HEK293 (cell line): Measurements from ENCODE around the gene MARCHF3.

Experiments
- KLF9 ChIP-seq: fragments of 450-650 bp; formaldehyde crosslinking; IDR thresholded peaks from 2 replicates; pipeline ENCODE4 v1.5.1; 2016; ENCODE audit warnings: missing biosample characterization, missing genetic modification characterization, low read depth
- REPIN1 ChIP-seq: fragments of 450-650 bp; formaldehyde crosslinking; IDR thresholded peaks from 2 replicates; pipeline ENCODE4 v1.5.1; 2017; ENCODE audit warnings: missing biosample characterization, missing genetic modification characterization, low read depth
- SALL2 ChIP-seq: fragments of 450-650 bp; formaldehyde crosslinking; IDR thresholded peaks from 2 replicates; pipeline ENCODE4 v1.5.0; 2017; ENCODE audit warnings: missing biosample characterization, mild to moderate bottlenecking, missing genetic modification characterization, borderline replicate concordance
- YY1 ChIP-seq: fragments of 450-650 bp; formaldehyde crosslinking; IDR thresholded peaks from 2 replicates; pipeline ENCODE4 v1.5.1; 2018; ENCODE audit warnings: missing biosample characterization, missing genetic modification characterization
- ZNF423 ChIP-seq: fragments of 450-650 bp; formaldehyde crosslinking; IDR thresholded peaks from 2 replicates; pipeline ENCODE4 v1.5.1; 2016; ENCODE audit warnings: missing biosample characterization, missing genetic modification characterization
- ZNF501 ChIP-seq: fragments of 450-650 bp; formaldehyde crosslinking; IDR thresholded peaks from 2 replicates; pipeline ENCODE4 v1.5.1; 2016; ENCODE audit warnings: missing biosample characterization, missing genetic modification characterization
- ZNF571 ChIP-seq: fragments of 450-650 bp; formaldehyde crosslinking; IDR thresholded peaks from 2 replicates; pipeline ENCODE4 v1.5.0; 2017; ENCODE audit warnings: missing biosample characterization, missing genetic modification characterization
- ZNF830 ChIP-seq: fragments of 450-650 bp; IDR thresholded peaks from 2 replicates; pipeline ENCODE4 v1.5.0; 2018; ENCODE audit warnings: missing biosample characterization, missing genetic modification characterization, low read depth, mild to moderate bottlenecking, moderate library complexity
- ZSCAN30 ChIP-seq: fragments of 450-650 bp; IDR thresholded peaks from 2 replicates; pipeline ENCODE4 v1.5.1; 2018; ENCODE audit warnings: missing biosample characterization, mild to moderate bottlenecking, missing genetic modification characterization, moderate library complexity
- TF ChIP-seq, protein P1 (sequence below): fragments of 450-650 bp; formaldehyde crosslinking; IDR thresholded peaks from 2 replicates; pipeline ENCODE4 v1.5.1; 2016; ENCODE audit warnings: missing biosample characterization, missing genetic modification characterization
- TF ChIP-seq, protein P2 (sequence below): fragments of 450-650 bp; formaldehyde crosslinking; IDR thresholded peaks from 2 replicates; pipeline ENCODE4 v1.5.1; 2016; ENCODE audit warnings: missing biosample characterization, missing genetic modification characterization
- TF ChIP-seq, protein P3 (sequence below): fragments of 450-650 bp; formaldehyde crosslinking; IDR thresholded peaks from 2 replicates; pipeline ENCODE4 v1.5.1; 2016; ENCODE audit warnings: missing biosample characterization, missing genetic modification characterization, low read depth
- TF ChIP-seq, protein P4 (sequence below): fragments of 450-650 bp; formaldehyde crosslinking; IDR thresholded peaks from 2 replicates; pipeline ENCODE4 v1.5.1; 2016; ENCODE audit warnings: missing biosample characterization, missing genetic modification characterization

DNA sequence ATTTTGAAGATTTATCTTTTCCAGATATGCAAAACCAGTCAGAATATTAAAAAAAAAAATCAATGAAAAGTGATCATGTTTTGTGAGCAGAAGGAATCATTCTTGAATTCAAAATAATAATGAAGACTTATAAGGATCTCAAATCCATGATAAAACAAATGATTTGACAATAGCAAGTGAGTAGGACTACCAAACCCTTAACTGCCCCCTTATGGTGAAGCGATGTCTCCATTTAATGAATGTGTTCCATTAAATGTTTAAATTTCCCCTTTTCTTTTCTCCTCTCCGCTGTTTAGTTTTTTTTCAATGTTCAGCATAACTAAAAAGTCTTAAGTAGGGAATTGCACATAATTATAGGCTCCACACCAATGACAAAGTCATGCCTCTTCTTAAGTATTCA lies 12.2 kb upstream of the MARCHF3 start:
- no peak for TF ChIP-seq ZSCAN30
- TF ChIP-seq, protein P1, sequence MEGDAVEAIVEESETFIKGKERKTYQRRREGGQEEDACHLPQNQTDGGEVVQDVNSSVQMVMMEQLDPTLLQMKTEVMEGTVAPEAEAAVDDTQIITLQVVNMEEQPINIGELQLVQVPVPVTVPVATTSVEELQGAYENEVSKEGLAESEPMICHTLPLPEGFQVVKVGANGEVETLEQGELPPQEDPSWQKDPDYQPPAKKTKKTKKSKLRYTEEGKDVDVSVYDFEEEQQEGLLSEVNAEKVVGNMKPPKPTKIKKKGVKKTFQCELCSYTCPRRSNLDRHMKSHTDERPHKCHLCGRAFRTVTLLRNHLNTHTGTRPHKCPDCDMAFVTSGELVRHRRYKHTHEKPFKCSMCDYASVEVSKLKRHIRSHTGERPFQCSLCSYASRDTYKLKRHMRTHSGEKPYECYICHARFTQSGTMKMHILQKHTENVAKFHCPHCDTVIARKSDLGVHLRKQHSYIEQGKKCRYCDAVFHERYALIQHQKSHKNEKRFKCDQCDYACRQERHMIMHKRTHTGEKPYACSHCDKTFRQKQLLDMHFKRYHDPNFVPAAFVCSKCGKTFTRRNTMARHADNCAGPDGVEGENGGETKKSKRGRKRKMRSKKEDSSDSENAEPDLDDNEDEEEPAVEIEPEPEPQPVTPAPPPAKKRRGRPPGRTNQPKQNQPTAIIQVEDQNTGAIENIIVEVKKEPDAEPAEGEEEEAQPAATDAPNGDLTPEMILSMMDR: 0 out of 2 replicates have a peak, but pooled peaks have one; percentile 13
- no peak for TF ChIP-seq REPIN1 (tag by site-specific recombination)
- no peak for TF ChIP-seq ZNF423 (tag by site-specific recombination)
- TF ChIP-seq, protein P2, sequence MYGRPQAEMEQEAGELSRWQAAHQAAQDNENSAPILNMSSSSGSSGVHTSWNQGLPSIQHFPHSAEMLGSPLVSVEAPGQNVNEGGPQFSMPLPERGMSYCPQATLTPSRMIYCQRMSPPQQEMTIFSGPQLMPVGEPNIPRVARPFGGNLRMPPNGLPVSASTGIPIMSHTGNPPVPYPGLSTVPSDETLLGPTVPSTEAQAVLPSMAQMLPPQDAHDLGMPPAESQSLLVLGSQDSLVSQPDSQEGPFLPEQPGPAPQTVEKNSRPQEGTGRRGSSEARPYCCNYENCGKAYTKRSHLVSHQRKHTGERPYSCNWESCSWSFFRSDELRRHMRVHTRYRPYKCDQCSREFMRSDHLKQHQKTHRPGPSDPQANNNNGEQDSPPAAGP: no peak
- TF ChIP-seq ZNF571 (tag by site-specific recombination): no peak
- no peak for TF ChIP-seq YY1
- no peak for TF ChIP-seq KLF9 (tag by site-specific recombination)
- TF ChIP-seq, protein P3, sequence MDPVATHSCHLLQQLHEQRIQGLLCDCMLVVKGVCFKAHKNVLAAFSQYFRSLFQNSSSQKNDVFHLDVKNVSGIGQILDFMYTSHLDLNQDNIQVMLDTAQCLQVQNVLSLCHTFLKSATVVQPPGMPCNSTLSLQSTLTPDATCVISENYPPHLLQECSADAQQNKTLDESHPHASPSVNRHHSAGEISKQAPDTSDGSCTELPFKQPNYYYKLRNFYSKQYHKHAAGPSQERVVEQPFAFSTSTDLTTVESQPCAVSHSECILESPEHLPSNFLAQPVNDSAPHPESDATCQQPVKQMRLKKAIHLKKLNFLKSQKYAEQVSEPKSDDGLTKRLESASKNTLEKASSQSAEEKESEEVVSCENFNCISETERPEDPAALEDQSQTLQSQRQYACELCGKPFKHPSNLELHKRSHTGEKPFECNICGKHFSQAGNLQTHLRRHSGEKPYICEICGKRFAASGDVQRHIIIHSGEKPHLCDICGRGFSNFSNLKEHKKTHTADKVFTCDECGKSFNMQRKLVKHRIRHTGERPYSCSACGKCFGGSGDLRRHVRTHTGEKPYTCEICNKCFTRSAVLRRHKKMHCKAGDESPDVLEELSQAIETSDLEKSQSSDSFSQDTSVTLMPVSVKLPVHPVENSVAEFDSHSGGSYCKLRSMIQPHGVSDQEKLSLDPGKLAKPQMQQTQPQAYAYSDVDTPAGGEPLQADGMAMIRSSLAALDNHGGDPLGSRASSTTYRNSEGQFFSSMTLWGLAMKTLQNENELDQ (tag by site-specific recombination): no peak
- TF ChIP-seq ZNF501 (tag by site-specific recombination): no peak
- TF ChIP-seq ZNF830 (tag by site-specific recombination): no peak
- TF ChIP-seq SALL2 (tag by site-specific recombination): no peak
- TF ChIP-seq, protein P4, sequence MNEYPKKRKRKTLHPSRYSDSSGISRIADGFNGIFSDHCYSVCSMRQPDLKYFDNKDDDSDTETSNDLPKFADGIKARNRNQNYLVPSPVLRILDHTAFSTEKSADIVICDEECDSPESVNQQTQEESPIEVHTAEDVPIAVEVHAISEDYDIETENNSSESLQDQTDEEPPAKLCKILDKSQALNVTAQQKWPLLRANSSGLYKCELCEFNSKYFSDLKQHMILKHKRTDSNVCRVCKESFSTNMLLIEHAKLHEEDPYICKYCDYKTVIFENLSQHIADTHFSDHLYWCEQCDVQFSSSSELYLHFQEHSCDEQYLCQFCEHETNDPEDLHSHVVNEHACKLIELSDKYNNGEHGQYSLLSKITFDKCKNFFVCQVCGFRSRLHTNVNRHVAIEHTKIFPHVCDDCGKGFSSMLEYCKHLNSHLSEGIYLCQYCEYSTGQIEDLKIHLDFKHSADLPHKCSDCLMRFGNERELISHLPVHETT (tag by site-specific recombination): no peak
